GM12874 (cell line): ENCODE results near the gene ANAPC5.

Experiments
- CTCF ChIP-seq: IDR thresholded peaks from 2 replicates; pipeline ENCODE4 v1.5.1; 2011; ENCODE audit warnings: low read depth, mild to moderate bottlenecking, control low read depth, low read length, moderate library complexity; ENCODE audit not compliant: insufficient read depth

ANAPC5 gene

GRCh38 chr12:121297435-121297991 lies 54.7 kb downstream of the ANAPC5 start:
- TF ChIP-seq CTCF: no peak

- peak; percentile 35; the same call in 1 of the 2 replicates for TF ChIP-seq CTCF
Observed at GRCh38 chr12:121296618-121297434, 55.4 kb downstream of the ANAPC5 start, which contains the start of gene CAMKK2. CAMKK2 (minus strand) TSS chr12:121296709; CDS start chr12:121274526, 22,183 bp downstream.

GRCh38 chr12:121295746-121296617 lies 56.2 kb downstream of the ANAPC5 start:
- TF ChIP-seq CTCF: no peak

- no peak for TF ChIP-seq CTCF
Observed at GRCh38 chr12:121295116-121295745, 57.0 kb downstream of the ANAPC5 start.

GRCh38 chr12:121294151-121294889 lies 57.9 kb downstream of the ANAPC5 start:
- TF ChIP-seq CTCF: no peak

GRCh38 chr12:121293603-121294002 lies 58.6 kb downstream of the ANAPC5 start:
- no peak for TF ChIP-seq CTCF
